ENCODE measurements around the gene CPOX. TPM values are rescaled to one million over a fixed set of nuclear protein-coding genes. Genes with fewer than 3 reads are reported as not detected.

CPOX gene
- total RNA-seq, 1 experiment from 2014 or later, result 24.2 TPM

GRCh38 chr3:98630416-98630815, 37.0 kb upstream of the CPOX start:
- POLR2A ChIA-PET, result no interaction called here

GRCh38 chr3:98628317-98628716, 34.9 kb upstream of the CPOX start:
- no peak overlapping the region for H3K4me3 Mint-ChIP-seq (ENCODE audit: unreplicated experiment)
- H3K36me3 Mint-ChIP-seq (ENCODE audit: insufficient read depth, unreplicated experiment), result no peaks in the 10 kb centered on the region
- DNase-seq, result no peak
- Histone ChIP-seq H3K27me3 (replicated peaks; ENCODE audit: control insufficient read depth, insufficient read depth, low read length) (no peaks in the 10 kb centered on the region), H3K36me3 (ENCODE audit: control insufficient read depth, insufficient read depth, low read length) (no peaks in the 10 kb centered on the region), H3K4me1 (peaks cover 12% of the 10 kb centered on the region), H3K9me3 (no peaks in the 10 kb centered on the region), H3K4me3 (ENCODE audit: low read depth, low read length) (no peak overlapping the region)
- H3K27me3 Mint-ChIP-seq (ENCODE audit: insufficient read depth, unreplicated experiment), result no peaks in the 10 kb centered on the region
- intact Hi-C loops (cut with micrococcal nuclease; ENCODE audit: unreplicated experiment), result no loop called here
- H3K9me3 Mint-ChIP-seq (ENCODE audit: unreplicated experiment), result no peaks in the 10 kb centered on the region
- no peak overlapping the region for H3K27ac Mint-ChIP-seq (ENCODE audit: unreplicated experiment)
- BruUV-seq (replicated peaks), result no TSS peak
- CTCF ChIA-PET, result no interaction called here
- POLR2A ChIA-PET, result no interaction called here
- no peak for TF ChIP-seq CTCF (IDR thresholded peaks at IDR 0.05; ENCODE audit: insufficient read depth in 1 of 2, low read depth in 1 of 2, low read length in 1 of 2, severe bottlenecking in 1 of 2, unreplicated experiment in 1 of 2)
- H3K4me1 Mint-ChIP-seq (ENCODE audit: low read depth, unreplicated experiment), result no peaks in the 10 kb centered on the region

More at GRCh38 chr3:98630416-98630815, 37.0 kb upstream of the CPOX start:
- H3K36me3 Mint-ChIP-seq (ENCODE audit: insufficient read depth, unreplicated experiment), result no peaks in the 10 kb centered on the region
- H3K4me3 Mint-ChIP-seq (ENCODE audit: unreplicated experiment), result no peak overlapping the region
- Histone ChIP-seq H3K36me3 (ENCODE audit: control insufficient read depth, insufficient read depth, low read length) (no peaks in the 10 kb centered on the region), H3K27me3 (replicated peaks; ENCODE audit: control insufficient read depth, insufficient read depth, low read length) (no peaks in the 10 kb centered on the region), H3K4me1 (peaks cover 12% of the 10 kb centered on the region), H3K4me3 (ENCODE audit: low read depth, low read length) (no peak overlapping the region), H3K9me3 (no peaks in the 10 kb centered on the region)
- no peak for DNase-seq
- CTCF ChIA-PET, result no interaction called here
- intact Hi-C loops (cut with micrococcal nuclease; ENCODE audit: unreplicated experiment), result no loop called here
- H3K9me3 Mint-ChIP-seq (ENCODE audit: unreplicated experiment), result no peaks in the 10 kb centered on the region
- TF ChIP-seq CTCF (IDR thresholded peaks at IDR 0.05; ENCODE audit: insufficient read depth in 1 of 2, low read depth in 1 of 2, low read length in 1 of 2, severe bottlenecking in 1 of 2, unreplicated experiment in 1 of 2), result no peak
- H3K4me1 Mint-ChIP-seq (ENCODE audit: low read depth, unreplicated experiment), result no peaks in the 10 kb centered on the region
- H3K27me3 Mint-ChIP-seq (ENCODE audit: insufficient read depth, unreplicated experiment), result no peaks in the 10 kb centered on the region
- no peak overlapping the region for H3K27ac Mint-ChIP-seq (ENCODE audit: unreplicated experiment)
- BruUV-seq (replicated peaks), result no TSS peak

GRCh38 chr3:98626151-98626550, 32.7 kb upstream of the CPOX start:
- no peak overlapping the region for H3K4me3 ChIP-seq (ENCODE audit: low read depth, low read length)
- ChIA-PET CTCF (no interaction called here), POLR2A (no interaction called here)
- no peak for DNase-seq
- intact Hi-C loops (cut with micrococcal nuclease; ENCODE audit: unreplicated experiment), result no loop called here
- BruUV-seq (replicated peaks), result no TSS peak
- H3K4me1 ChIP-seq, result peaks cover 6% of the 10 kb centered on the region
- H3K27me3 Mint-ChIP-seq (ENCODE audit: insufficient read depth, unreplicated experiment), result no peaks in the 10 kb centered on the region
- no peak overlapping the region for H3K27ac Mint-ChIP-seq (ENCODE audit: unreplicated experiment)
- H3K27me3 ChIP-seq (replicated peaks; ENCODE audit: control insufficient read depth, insufficient read depth, low read length), result no peaks in the 10 kb centered on the region
- H3K36me3 ChIP-seq (ENCODE audit: control insufficient read depth, insufficient read depth, low read length), result no peaks in the 10 kb centered on the region
- H3K4me1 Mint-ChIP-seq (ENCODE audit: low read depth, unreplicated experiment), result no peaks in the 10 kb centered on the region
- no peaks in the 10 kb centered on the region for H3K9me3 ChIP-seq
- no peak overlapping the region for H3K4me3 Mint-ChIP-seq (ENCODE audit: unreplicated experiment)
- no peak for TF ChIP-seq CTCF (IDR thresholded peaks at IDR 0.05; ENCODE audit: insufficient read depth in 1 of 2, low read depth in 1 of 2, low read length in 1 of 2, severe bottlenecking in 1 of 2, unreplicated experiment in 1 of 2)
- H3K9me3 Mint-ChIP-seq (ENCODE audit: unreplicated experiment), result no peaks in the 10 kb centered on the region
- H3K36me3 Mint-ChIP-seq (ENCODE audit: insufficient read depth, unreplicated experiment), result no peaks in the 10 kb centered on the region

Measured in Caco-2 (cell line).